GM12892 (cell line): Measurements from ENCODE around the gene SLC22A25.

ENCODE experiments used
- POLR2A ChIP-seq: IDR thresholded peaks from 2 replicates; pipeline ENCODE4 v1.6.1; 2011; ENCODE audit warnings: low read depth, low read length, control low read depth
- POLR2AphosphoS5 ChIP-seq: IDR thresholded peaks from 2 replicates; pipeline ENCODE4 v1.6.1; 2011; ENCODE audit warnings: low read depth, low read length, control low read depth

DNA sequence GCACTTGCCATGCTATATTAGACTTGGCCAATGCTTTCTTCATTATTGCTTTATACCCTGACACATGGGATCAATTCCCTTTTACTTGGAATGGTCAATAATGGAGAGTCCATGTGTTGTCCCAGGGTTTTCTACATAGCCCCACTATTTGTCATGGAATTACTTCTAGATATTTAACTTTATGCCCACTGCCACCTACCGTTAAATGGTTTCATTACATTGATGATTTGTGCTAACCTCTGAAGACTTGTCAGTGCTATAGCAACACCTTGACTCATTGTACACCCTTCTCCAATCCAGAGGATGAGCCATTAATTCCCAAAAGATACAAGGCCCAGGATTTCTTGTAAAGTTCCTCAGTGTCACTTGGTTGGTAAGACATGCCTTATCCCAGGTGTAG lies 31.4 kb upstream of the SLC22A25 start:
- no peak for TF ChIP-seq POLR2AphosphoS5
- no peak for TF ChIP-seq POLR2A
